Natural killer cell treated with Interleukin-12 subunit alpha and Interleukin-12 subunit beta and Interleukin-15 and Interleukin-18, amount 100 ng/mL, for 72 hours (primary cell): ENCODE data around the gene NOTO. TPM values are rescaled to one million over a fixed set of nuclear protein-coding genes. Genes with fewer than 3 reads are reported as not detected.

Source experiments
- ATAC-seq, 2 donors: fragments of 150-1000 bp; cut with Tn5 transposase in 1 of 2; sonication (Bioruptor Pico), chemical (Tn5 transposase) in 1 of 2; 2 replicates each; pipeline ENCODE4 v1.10.0; 2021
- DNase-seq: peaks from one replicate; pipeline ENCODE4 v3.0.0; 2022; ENCODE audit warnings: low spot score
- H3K27ac Mint-ChIP-seq, 2 donors: 1 replicate in 1 of 2; 2 replicates in 1 of 2; pipeline ENCODE4 v1.8.0; 2022; ENCODE audit warnings: mixed read lengths in 2 of 2, mild to moderate bottlenecking in 1 of 2, moderate library complexity in 1 of 2
- H3K27me3 Mint-ChIP-seq, 2 donors: 1 replicate in 1 of 2; 2 replicates in 1 of 2; pipeline ENCODE4 v1.8.0; 2022; ENCODE audit warnings: mixed read lengths in 2 of 2
- H3K36me3 Mint-ChIP-seq: one replicate; pipeline ENCODE4 v1.8.0; 2022; ENCODE audit warnings: mixed read lengths
- H3K4me1 Mint-ChIP-seq, 2 donors: 1 replicate in 1 of 2; 2 replicates in 1 of 2; pipeline ENCODE4 v1.8.0; 2022; ENCODE audit warnings: low read depth in 2 of 2, mixed read lengths in 2 of 2, mild to moderate bottlenecking in 1 of 2
- H3K4me3 Mint-ChIP-seq: one replicate; pipeline ENCODE4 v1.8.0; 2022; ENCODE audit warnings: mixed read lengths
- H3K9me3 Mint-ChIP-seq: 2 replicates; pipeline ENCODE4 v1.8.0; 2022; ENCODE audit warnings: mixed read lengths
- total RNA-seq, 2 donors: library from RNA; stranded (reverse); gene quantifications; one replicate each; pipeline ENCODE4 v1.2.3, GENCODE V29; 2022

Gene NOTO
- total RNA-seq, 2 donors from 2014 or later = not detected

DNA sequence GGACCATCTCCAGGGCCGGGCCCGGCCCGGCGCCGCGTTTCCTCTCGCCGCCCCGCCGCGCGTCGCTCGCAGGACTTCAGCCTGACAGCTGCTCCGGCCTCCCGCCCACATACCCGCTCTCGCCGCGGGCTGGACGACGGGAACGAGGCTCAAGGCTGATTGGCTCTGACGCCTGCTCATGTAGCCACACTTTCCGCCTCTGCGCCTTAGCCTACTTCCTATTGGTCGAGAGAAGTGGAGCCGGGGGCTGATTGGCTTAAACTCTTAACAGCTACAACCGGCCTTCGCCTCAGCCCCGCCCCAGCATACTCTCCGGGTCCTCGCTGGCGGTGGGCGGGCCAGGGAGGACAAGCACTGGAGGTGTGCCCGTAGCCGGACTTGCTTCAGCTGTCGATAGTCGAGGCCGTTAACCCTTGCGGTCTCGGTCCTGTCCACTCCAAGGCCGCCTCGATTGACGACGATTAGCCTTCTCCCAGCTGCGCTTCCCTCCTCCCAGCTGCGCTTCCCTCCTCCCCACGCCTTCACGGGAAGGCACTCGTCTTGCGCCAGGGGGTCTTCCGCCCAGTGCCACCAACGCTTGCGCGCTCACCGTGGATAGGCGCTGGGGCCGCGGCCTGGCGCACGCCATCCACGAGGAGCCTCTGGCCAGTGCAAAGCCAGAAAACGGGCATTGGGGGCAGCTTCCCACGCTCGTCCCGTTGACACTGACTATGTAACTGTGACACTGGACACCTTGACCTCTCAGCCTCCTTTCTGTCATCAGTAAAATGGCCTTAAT, 31.0 kb downstream of the NOTO start, which contains the start of gene PRADC1:
TSS of gene PRADC1 (minus strand) at position 86 of the 778 bp plus-strand sequence. CDS start at position 7, 79 bp downstream.
- Mint-ChIP-seq H3K4me1 (peaks cover 28 to 44% of the 10 kb centered on the region in 2 donors), H3K36me3 (peaks cover 18% of the 10 kb centered on the region), H3K27me3 (no peaks in the 10 kb centered on the region), H3K4me3 (peak within 1 kb of the TSS; percentile 98), H3K27ac (peak within 1 kb of the TSS; percentile 88 to 90), H3K9me3 (no peaks in the 10 kb centered on the region)
- peak; percentile 99 for DNase-seq
- ATAC-seq = peak; percentile 93 to 95

GRCh38 chr2:73233932-73234832, 31.8 kb downstream of the NOTO start, which contains the start of gene CCT7:
Gene CCT7, plus strand, starts transcription at chr2:73234308. Its CDS starts 71 bp downstream, at chr2:73234379.
- Mint-ChIP-seq H3K27me3 (no peaks in the 10 kb centered on the region), H3K27ac (peak within 1 kb of the TSS; percentile 88 to 90), H3K4me1 (peaks cover 34 to 47% of the 10 kb centered on the region in 2 donors), H3K4me3 (peak within 1 kb of the TSS; percentile 98), H3K36me3 (peaks cover 18% of the 10 kb centered on the region), H3K9me3 (no peaks in the 10 kb centered on the region)
- DNase-seq = peak; percentile 89
- peak; percentile 81 to 86 for ATAC-seq

GRCh38 chr2:73235315-73236028, 33.1 kb downstream of the NOTO start:
- ATAC-seq (no peak), DNase-seq (no peak)
- H3K4me1 Mint-ChIP-seq = peaks cover 36 to 47% of the 10 kb centered on the region in 2 donors
- peak overlapping the region; percentile 98 for H3K4me3 Mint-ChIP-seq
- no peaks in the 10 kb centered on the region for H3K27me3 Mint-ChIP-seq
- peaks cover 18% of the 10 kb centered on the region for H3K36me3 Mint-ChIP-seq
- peak overlapping the region; percentile 88 to 90 for H3K27ac Mint-ChIP-seq
- H3K9me3 Mint-ChIP-seq = no peaks in the 10 kb centered on the region

GRCh38 chr2:73237168-73237567, 34.8 kb downstream of the NOTO start:
- Mint-ChIP-seq H3K27ac (peak overlapping the region in 1 of 2 donors; percentile 4), H3K4me1 (peaks cover 36 to 47% of the 10 kb centered on the region in 2 donors), H3K36me3 (peaks cover 18% of the 10 kb centered on the region), H3K9me3 (no peaks in the 10 kb centered on the region), H3K27me3 (no peaks in the 10 kb centered on the region), H3K4me3 (peak overlapping the region; percentile 98)
- DNase-seq (no peak), ATAC-seq (no peak)

GRCh38 chr2:73238149-73238548, 35.8 kb downstream of the NOTO start:
- no peaks in the 10 kb centered on the region for H3K27me3 Mint-ChIP-seq
- peak overlapping the region in 1 of 2 donors; percentile 47 for H3K27ac Mint-ChIP-seq
- peaks cover 18% of the 10 kb centered on the region for H3K36me3 Mint-ChIP-seq
- no peak for DNase-seq
- H3K9me3 Mint-ChIP-seq = no peaks in the 10 kb centered on the region
- H3K4me3 Mint-ChIP-seq = no peak overlapping the region
- ATAC-seq = no peak
- H3K4me1 Mint-ChIP-seq = peaks cover 32 to 41% of the 10 kb centered on the region in 2 donors

DNA sequence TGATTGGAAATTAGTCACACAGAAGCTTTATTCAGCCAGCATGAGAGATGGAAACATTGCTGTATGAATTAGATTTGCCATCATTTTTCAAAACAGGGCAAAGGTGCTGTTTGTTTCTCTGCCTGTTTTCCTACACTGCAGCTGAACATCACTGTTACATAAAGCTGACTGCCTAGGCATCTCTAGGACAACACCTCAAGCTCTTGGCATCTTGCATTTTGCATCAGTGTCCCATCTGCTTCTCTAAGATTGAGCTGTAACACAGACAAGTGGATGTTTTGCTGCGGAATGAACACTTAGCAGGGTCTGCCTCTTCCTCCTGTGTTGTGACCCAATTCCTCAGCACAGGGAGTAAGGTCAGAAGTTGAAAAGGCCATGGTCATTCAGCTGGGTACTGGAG, 36.6 kb downstream of the NOTO start:
- H3K4me3 Mint-ChIP-seq = no peak overlapping the region
- H3K27me3 Mint-ChIP-seq = no peaks in the 10 kb centered on the region
- no peaks in the 10 kb centered on the region for H3K9me3 Mint-ChIP-seq
- ATAC-seq (no peak), DNase-seq (no peak)
- peak overlapping the region in 1 of 2 donors; percentile 47 for H3K27ac Mint-ChIP-seq
- peaks cover 22% of the 10 kb centered on the region for H3K36me3 Mint-ChIP-seq
- H3K4me1 Mint-ChIP-seq = peaks cover 32 to 35% of the 10 kb centered on the region in 2 donors

DNA sequence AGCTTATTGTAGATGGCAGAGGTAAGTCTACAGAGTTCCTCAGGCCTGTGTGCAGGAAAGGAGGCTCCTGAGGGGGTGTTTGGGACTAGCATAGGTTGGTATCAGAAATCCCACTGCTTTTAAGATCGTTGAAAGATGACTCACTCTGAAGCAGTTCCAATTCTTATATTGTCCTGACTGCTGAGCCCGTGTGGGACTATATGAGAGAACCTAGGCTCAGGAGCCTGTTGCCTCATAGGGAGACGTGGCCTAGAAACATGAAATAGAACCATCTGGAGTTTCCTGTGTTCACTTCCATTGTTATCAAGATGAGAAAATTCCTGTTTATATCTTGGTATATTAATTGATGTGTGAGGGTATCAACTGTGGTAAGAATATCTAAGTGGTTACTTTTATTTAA, 37.4 kb downstream of the NOTO start:
- H3K36me3 Mint-ChIP-seq = peaks cover 26% of the 10 kb centered on the region
- no peak overlapping the region for H3K4me3 Mint-ChIP-seq
- no peaks in the 10 kb centered on the region for H3K27me3 Mint-ChIP-seq

GRCh38 chr2:73243884-73244570, 41.7 kb downstream of the NOTO start:
- H3K36me3 Mint-ChIP-seq = peaks cover 24% of the 10 kb centered on the region
- H3K4me3 Mint-ChIP-seq = no peak overlapping the region
- no peaks in the 10 kb centered on the region for H3K9me3 Mint-ChIP-seq
- DNase-seq = no peak
- H3K27ac Mint-ChIP-seq = no peak overlapping the region
- H3K4me1 Mint-ChIP-seq = peaks cover 6 to 13% of the 10 kb centered on the region in 2 donors
- ATAC-seq = no peak
- H3K27me3 Mint-ChIP-seq = no peaks in the 10 kb centered on the region

More for the DNA sequence above, 37.4 kb downstream of the NOTO start:
- Mint-ChIP-seq H3K9me3 (no peaks in the 10 kb centered on the region), H3K4me1 (peaks cover 29 to 37% of the 10 kb centered on the region in 2 donors), H3K27ac (no peak overlapping the region)
- DNase-seq (no peak), ATAC-seq (no peak)

GRCh38 chr2:73244580-73244979, 42.2 kb downstream of the NOTO start:
- no peaks in the 10 kb centered on the region for H3K27me3 Mint-ChIP-seq
- H3K4me1 Mint-ChIP-seq = peaks cover 6 to 13% of the 10 kb centered on the region in 2 donors
- H3K36me3 Mint-ChIP-seq = peaks cover 29% of the 10 kb centered on the region
- H3K9me3 Mint-ChIP-seq = no peaks in the 10 kb centered on the region
- DNase-seq (no peak), ATAC-seq (peak in 1 of 2 donors; percentile 48)
- no peak overlapping the region for H3K27ac Mint-ChIP-seq
- H3K4me3 Mint-ChIP-seq = no peak overlapping the region

DNA sequence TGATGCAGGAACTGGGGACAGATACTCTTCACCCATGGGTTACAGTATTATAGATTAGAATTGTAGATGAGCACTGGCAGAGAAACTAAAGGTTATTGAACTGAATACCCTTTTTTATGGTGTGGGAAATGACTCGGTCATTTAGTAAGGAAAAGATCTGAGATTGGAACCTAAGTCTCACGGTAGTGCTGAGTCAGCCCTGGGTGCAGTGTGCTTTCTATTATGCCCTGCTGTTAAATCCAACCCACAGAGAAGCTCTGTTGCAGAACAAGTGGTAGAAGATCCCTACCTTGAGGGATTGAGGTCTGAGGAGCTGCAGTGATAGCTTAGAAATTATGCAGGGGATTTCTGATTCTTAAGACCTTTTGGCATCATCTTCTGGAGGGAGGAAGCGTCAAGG, 44.5 kb downstream of the NOTO start:
- Mint-ChIP-seq H3K4me3 (no peak overlapping the region), H3K36me3 (peaks cover 34% of the 10 kb centered on the region), H3K9me3 (no peaks in the 10 kb centered on the region), H3K27me3 (no peaks in the 10 kb centered on the region), H3K27ac (no peak overlapping the region), H3K4me1 (peaks cover 6 to 13% of the 10 kb centered on the region in 2 donors)
- DNase-seq (no peak), ATAC-seq (no peak)

DNA sequence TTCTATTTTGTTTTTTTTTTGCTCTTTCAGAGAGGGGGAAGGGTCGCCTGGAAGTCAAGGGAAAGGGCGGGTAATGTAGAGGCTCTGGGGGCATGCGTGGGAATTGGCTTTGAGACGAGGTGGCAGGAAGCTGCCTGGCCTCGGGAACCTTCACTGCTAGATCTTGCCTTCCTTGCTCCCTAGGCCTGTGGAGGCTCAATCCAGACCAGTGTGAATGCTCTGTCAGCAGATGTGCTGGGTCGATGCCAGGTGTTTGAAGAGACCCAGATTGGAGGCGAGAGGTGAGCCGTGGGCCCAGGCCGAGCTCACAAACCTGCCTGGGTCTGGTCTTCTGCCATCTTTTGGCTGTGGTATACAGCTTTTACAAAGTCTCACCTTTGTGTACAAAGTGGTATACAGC, 47.3 kb downstream of the NOTO start:
- no peak for DNase-seq
- H3K9me3 Mint-ChIP-seq = no peaks in the 10 kb centered on the region
- no peaks in the 10 kb centered on the region for H3K27me3 Mint-ChIP-seq
- no peak for ATAC-seq
- H3K36me3 Mint-ChIP-seq = peaks cover 31% of the 10 kb centered on the region
- no peak overlapping the region for H3K4me3 Mint-ChIP-seq
- H3K4me1 Mint-ChIP-seq = peaks cover 0 to 13% of the 10 kb centered on the region in 2 donors
- no peak overlapping the region for H3K27ac Mint-ChIP-seq

- Mint-ChIP-seq H3K36me3 (peaks cover 24% of the 10 kb centered on the region), H3K27ac (no peak overlapping the region), H3K4me1 (peaks cover 0 to 11% of the 10 kb centered on the region in 2 donors), H3K27me3 (no peaks in the 10 kb centered on the region), H3K9me3 (no peaks in the 10 kb centered on the region), H3K4me3 (no peak overlapping the region)
- DNase-seq = no peak
- ATAC-seq = no peak
These were observed 48.8 kb downstream of the NOTO start for GRCh38 chr2:73250872-73251846.
